ENCODE data around the gene INPP4B.

The INPP4B gene

GRCh38 chr4:142329313-142329712 lies 516.8 kb downstream of the INPP4B start:
- TF ChIP-seq CTCF (IDR thresholded peaks at IDR 0.05), result no peak
- H3K4me3 ChIP-seq, result no peak overlapping the region
- no peak overlapping the region for H3K27ac ChIP-seq
- no peak for DNase-seq (ENCODE audit: low spot score)

GRCh38 chr4:142326181-142326580 lies 519.9 kb downstream of the INPP4B start:
- Histone ChIP-seq H3K27ac (no peak overlapping the region), H3K4me3 (no peak overlapping the region)
- DNase-seq (ENCODE audit: low spot score), result no peak
- TF ChIP-seq CTCF (IDR thresholded peaks at IDR 0.05), result no peak

- H3K27ac ChIP-seq, result no peak overlapping the region
- no peak for TF ChIP-seq CTCF (IDR thresholded peaks at IDR 0.05)
- no peak for DNase-seq (ENCODE audit: low spot score)
- no peak overlapping the region for H3K4me3 ChIP-seq
These were observed 521.5 kb downstream of the INPP4B start for GRCh38 chr4:142324572-142324971.

DNA sequence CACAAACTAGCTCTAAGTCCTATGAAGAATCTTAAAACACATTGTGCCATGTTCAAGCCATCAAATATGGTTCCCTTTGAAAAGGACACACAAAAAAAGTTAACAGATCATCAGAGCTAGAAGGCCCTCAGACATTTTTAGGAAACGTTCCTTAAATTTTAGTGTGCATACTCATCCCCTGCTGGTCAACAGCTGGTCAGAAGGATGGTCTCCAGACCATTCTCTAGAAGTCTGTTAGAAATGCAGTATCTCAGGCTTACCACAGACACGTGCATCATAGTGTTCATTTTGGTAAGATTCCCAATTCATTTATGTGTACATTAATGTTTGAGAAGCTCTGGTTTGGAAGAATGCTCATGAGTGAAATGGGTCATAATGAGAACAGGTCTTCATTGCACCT lies 523.1 kb downstream of the INPP4B start:
- no peak for DNase-seq (ENCODE audit: low spot score)
- no peak for TF ChIP-seq CTCF (IDR thresholded peaks at IDR 0.05)

GRCh38 chr4:142318280-142318679 lies 527.8 kb downstream of the INPP4B start:
- H3K4me3 ChIP-seq, result no peak overlapping the region
- TF ChIP-seq CTCF (IDR thresholded peaks at IDR 0.05), result no peak
- no peak for DNase-seq (ENCODE audit: low spot score)
- H3K27ac ChIP-seq, result no peak overlapping the region

More for the DNA sequence above, 523.1 kb downstream of the INPP4B start:
- Histone ChIP-seq H3K4me3 (no peak overlapping the region), H3K27ac (no peak overlapping the region)

- no peak for DNase-seq (ENCODE audit: low spot score)
- no peak for TF ChIP-seq CTCF (IDR thresholded peaks at IDR 0.05)
- Histone ChIP-seq H3K4me3 (no peak overlapping the region), H3K27ac (no peak overlapping the region)
These were observed 529.2 kb downstream of the INPP4B start for GRCh38 chr4:142316913-142317312.

DNA sequence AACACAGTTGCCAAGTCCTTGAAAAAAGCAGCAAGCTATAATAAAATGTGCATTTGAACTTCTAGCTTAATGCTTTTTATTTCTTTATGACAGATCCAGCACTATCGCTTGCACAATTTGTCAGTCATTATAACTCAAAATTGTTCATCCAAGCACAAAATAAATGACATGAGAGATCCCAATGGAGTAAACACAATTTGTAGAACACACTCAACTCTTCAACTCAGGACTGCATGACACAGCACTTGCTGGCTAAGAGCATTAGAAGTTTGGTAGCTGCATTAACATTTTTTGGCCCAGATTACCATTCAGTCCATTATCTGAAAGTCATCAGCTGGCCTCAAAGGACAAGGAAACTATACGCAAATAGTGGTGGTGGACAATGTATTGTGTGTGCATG lies 530.1 kb downstream of the INPP4B start:
- no peak for DNase-seq (ENCODE audit: low spot score)
- H3K27ac ChIP-seq, result no peak overlapping the region

More for the DNA sequence above, 530.1 kb downstream of the INPP4B start:
- no peak for TF ChIP-seq CTCF (IDR thresholded peaks at IDR 0.05)
- no peak overlapping the region for H3K4me3 ChIP-seq

Data from coronary artery (tissue), 2 donors.